PC-9 (cell line): Measurements from ENCODE around the gene NOXO1.

ENCODE experiments used
- EZH2 ChIP-seq: fragments of 200-600 bp; sonication (generic); IDR thresholded peaks from 2 replicates; pipeline ENCODE4 v1.8.0; 2017; ENCODE audit warnings: antibody characterized with exemption, low read depth
- TF ChIP-seq, protein P1 (sequence below): fragments of 200-600 bp; sonication (generic); conservative IDR thresholded peaks from 2 replicates; pipeline ENCODE4 v1.6.1; 2017; ENCODE audit warnings: mixed run types, antibody characterized with exemption, mild to moderate bottlenecking, moderate library complexity

DNA sequence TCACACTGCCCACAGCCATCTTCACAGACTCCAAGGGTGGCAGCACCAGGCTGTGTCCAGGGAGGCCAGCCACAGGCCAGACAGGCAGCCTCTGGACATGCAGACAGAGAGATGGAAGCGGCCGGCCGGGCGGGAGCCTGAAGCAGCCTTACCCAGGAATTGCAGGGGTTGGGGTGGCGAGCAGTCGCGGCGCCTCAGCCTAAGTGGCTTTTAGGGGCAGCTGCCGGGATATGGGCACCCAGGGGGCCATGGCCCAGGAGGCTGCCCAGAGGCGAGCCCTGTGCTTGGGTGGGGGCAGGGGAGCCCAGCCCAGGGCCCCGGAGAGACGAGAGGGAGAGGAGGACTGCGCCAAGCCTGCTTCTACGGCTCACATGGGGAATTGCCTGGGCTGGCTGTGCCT, 44.0 kb upstream of the NOXO1 start:
- TF ChIP-seq, protein P1, sequence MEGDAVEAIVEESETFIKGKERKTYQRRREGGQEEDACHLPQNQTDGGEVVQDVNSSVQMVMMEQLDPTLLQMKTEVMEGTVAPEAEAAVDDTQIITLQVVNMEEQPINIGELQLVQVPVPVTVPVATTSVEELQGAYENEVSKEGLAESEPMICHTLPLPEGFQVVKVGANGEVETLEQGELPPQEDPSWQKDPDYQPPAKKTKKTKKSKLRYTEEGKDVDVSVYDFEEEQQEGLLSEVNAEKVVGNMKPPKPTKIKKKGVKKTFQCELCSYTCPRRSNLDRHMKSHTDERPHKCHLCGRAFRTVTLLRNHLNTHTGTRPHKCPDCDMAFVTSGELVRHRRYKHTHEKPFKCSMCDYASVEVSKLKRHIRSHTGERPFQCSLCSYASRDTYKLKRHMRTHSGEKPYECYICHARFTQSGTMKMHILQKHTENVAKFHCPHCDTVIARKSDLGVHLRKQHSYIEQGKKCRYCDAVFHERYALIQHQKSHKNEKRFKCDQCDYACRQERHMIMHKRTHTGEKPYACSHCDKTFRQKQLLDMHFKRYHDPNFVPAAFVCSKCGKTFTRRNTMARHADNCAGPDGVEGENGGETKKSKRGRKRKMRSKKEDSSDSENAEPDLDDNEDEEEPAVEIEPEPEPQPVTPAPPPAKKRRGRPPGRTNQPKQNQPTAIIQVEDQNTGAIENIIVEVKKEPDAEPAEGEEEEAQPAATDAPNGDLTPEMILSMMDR, result no peak
- TF ChIP-seq EZH2, result no peak
